T-cell (primary cell): Measurements from ENCODE around the gene CFAP141. TPM values are rescaled to one million over a fixed set of nuclear protein-coding genes. Genes with fewer than 3 reads are reported as not detected.
A peak's percentile ranks its signal among the peaks of the same experiment; 100 is the strongest.

ENCODE experiments used
- ATAC-seq, 4 experiments: fragments of 200-7000 bp in 3 of 4; fragments of 150-1000 bp in 1 of 4; cut with Tn5 transposase; replicated peaks in 1 of 4; 1 replicate in 3 of 4; 2 replicates in 1 of 4; pipeline ENCODE4 v1.10.0; 2021; ENCODE audit warnings: moderate library complexity in 3 of 4, mild to moderate bottlenecking in 2 of 4, moderate number of reproducible peaks in 1 of 4
- CTCF ChIA-PET, 2 donors: fragments of 300-600 bp; sonication (Branson Sonifier 250); formaldehyde crosslinking; loops; one replicate each; lab custom pipeline; 2022; ENCODE audit warnings: antibody characterized with exemption in 2 of 2; lab: Charles Lee
- POLR2A ChIA-PET, 2 donors: fragments of 300-600 bp; sonication (Branson Sonifier 250); formaldehyde crosslinking; loops; one replicate each; lab custom pipeline; 2022; ENCODE audit warnings: antibody characterized with exemption in 2 of 2; lab: Charles Lee
- DNase-seq, 35 experiments: peaks; one replicate each; pipeline versions ENCODE4 v3.0.0 to v3.0.0-alpha.2; 2013 to 2023
- H3K27ac ChIP-seq: one replicate; pipeline ENCODE4 v1.5.1; 2013; ENCODE audit warnings: low read length
- H3K27me3 ChIP-seq, 2 experiments: replicated peaks in 1 of 2; 1 replicate in 1 of 2; 2 replicates in 1 of 2; pipeline versions ENCODE4 v1.6.1 to v1.7.0; 2013; ENCODE audit warnings: low read length in 1 of 2, mixed read lengths in 1 of 2; ENCODE audit not compliant: control insufficient read depth in 2 of 2, insufficient read depth in 2 of 2; ENCODE audit errors: extremely low read depth in 1 of 2
- H3K36me3 ChIP-seq, 2 donors: 1 replicate in 1 of 2; 2 replicates in 1 of 2; pipeline versions ENCODE4 v1.6.1 to v1.7.0; 2013; ENCODE audit warnings: low read length in 1 of 2; ENCODE audit not compliant: control insufficient read depth in 2 of 2, insufficient read depth in 1 of 2; ENCODE audit errors: extremely low read depth in 1 of 2
- H3K4me1 ChIP-seq, 2 experiments: 1 replicate in 1 of 2; 2 replicates in 1 of 2; pipeline versions ENCODE4 v1.6.1 to v1.7.0; 2013; ENCODE audit warnings: low read length in 2 of 2, mixed read lengths in 1 of 2; ENCODE audit not compliant: insufficient read depth in 2 of 2, control insufficient read depth in 1 of 2; ENCODE audit errors: extremely low read depth in 1 of 2
- H3K4me3 ChIP-seq, 2 donors: 1 replicate in 1 of 2; 2 replicates in 1 of 2; pipeline versions ENCODE4 v1.5.1 to v1.7.0; 2013; ENCODE audit warnings: mild to moderate bottlenecking in 2 of 2, low read length in 1 of 2, moderate library complexity in 1 of 2; ENCODE audit not compliant: control insufficient read depth in 1 of 2; ENCODE audit errors: extremely low read depth in 1 of 2
- H3K9me3 ChIP-seq: 2 replicates; pipeline ENCODE4 v1.7.0; 2013
- H3K27ac Mint-ChIP-seq, 2 donors: one replicate each; pipeline ENCODE4 v1.8.0; 2020 to 2021; ENCODE audit warnings: mild to moderate bottlenecking in 2 of 2, mixed read lengths in 2 of 2
- H3K27me3 Mint-ChIP-seq, 2 donors: one replicate each; pipeline ENCODE4 v1.8.0; 2021 to 2022; ENCODE audit warnings: mixed read lengths in 2 of 2
- H3K36me3 Mint-ChIP-seq: one replicate; pipeline ENCODE4 v1.8.0; 2021; ENCODE audit warnings: mixed read lengths
- H3K4me1 Mint-ChIP-seq, 3 donors: one replicate each; pipeline ENCODE4 v1.8.0; 2020 to 2022; ENCODE audit warnings: mixed read lengths in 3 of 3, mild to moderate bottlenecking in 1 of 3
- H3K4me3 Mint-ChIP-seq, 3 donors: one replicate each; pipeline ENCODE4 v1.8.0; 2020 to 2022; ENCODE audit warnings: mild to moderate bottlenecking in 3 of 3, mixed read lengths in 3 of 3, moderate library complexity in 3 of 3
- H3K9me3 Mint-ChIP-seq, 3 donors: one replicate each; pipeline ENCODE4 v1.8.0; 2020 to 2022; ENCODE audit warnings: mixed read lengths in 3 of 3
- WGBS: methylation state at CpG from one replicate; pipeline ENCODE4 v1.1.5; 2013; ENCODE audit warnings: missing lambda C conversion rate; ENCODE audit not compliant: insufficient coverage; 5-methylcytosine and 5-hydroxymethylcytosine counted together
- total RNA-seq, 35 experiments: library from RNA in 6 of 35; stranded (reverse) in 6 of 35; fragments of 120-200 nt in 1 of 35; gene quantifications; one replicate each; pipeline versions ENCODE4 v1.2.1 to v1.2.4 and lab custom pipeline; 2013 to 2026

CFAP141 gene
- total RNA-seq, 5 donors from 2014 or later (not counting 1 experiment from before 2014, with no cell fraction given) = not detected

- H3K36me3 Mint-ChIP-seq = peaks cover 27% of the 10 kb centered on the region
- peak overlapping the region; percentile 97 to 99 for H3K27ac Mint-ChIP-seq
- ChIA-PET POLR2A (interaction anchor here (0.6 to 1.9 kb wide), 8 partner anchors 10 to 229 kb away, joined by 3 to 9 read pairs (median 4); partner anchors contain the start of gene RPS27 (in 1 of the 2)), CTCF (interaction anchor here in 1 of 2 donors (1.2 to 2.3 kb wide), 3 partner anchors 20 to 340 kb away, joined by 3 to 8 read pairs (median 8); no protein-coding TSS in a partner anchor)
- H3K27me3 ChIP-seq = no peaks in the 10 kb centered on the region
- no peaks in the 10 kb centered on the region for H3K9me3 ChIP-seq
- 13% methylated on average over 2 of the region's 5 CpGs for WGBS
- no peaks in the 10 kb centered on the region for H3K27me3 Mint-ChIP-seq
- no peaks in the 10 kb centered on the region for H3K9me3 Mint-ChIP-seq
- H3K36me3 ChIP-seq = peaks cover 6 to 25% of the 10 kb centered on the region in 2 donors
- peaks cover 35 to 36% of the 10 kb centered on the region in 2 experiments for H3K4me1 ChIP-seq
- DNase-seq = peak in 2 of 35 experiments; percentile 3 to 23
- peaks cover 62 to 67% (median 63%) of the 10 kb centered on the region in 3 donors for H3K4me1 Mint-ChIP-seq
- H3K27ac ChIP-seq = peak overlapping the region; percentile 96
- no peak for ATAC-seq
- H3K4me3 ChIP-seq = peak overlapping the region; percentile 96 to 100
- peak overlapping the region; percentile 88 to 99 (median 96) for H3K4me3 Mint-ChIP-seq
Observed at GRCh38 chr1:154219541-154219940, 13.4 kb upstream of the CFAP141 start.

GRCh38 chr1:154218545-154218944, 12.4 kb upstream of the CFAP141 start:
- CTCF ChIA-PET = interaction anchor here in 1 of 2 donors (0.6 to 2.3 kb wide), 4 partner anchors 20 to 125 kb away, joined by 3 to 8 read pairs (median 6); no protein-coding TSS in a partner anchor
- peaks cover 29% of the 10 kb centered on the region for H3K36me3 Mint-ChIP-seq
- H3K27ac Mint-ChIP-seq = peak overlapping the region; percentile 68 to 97
- Histone ChIP-seq H3K4me1 (peaks cover 29 to 36% of the 10 kb centered on the region in 2 experiments), H3K4me3 (no peak overlapping the region), H3K9me3 (no peaks in the 10 kb centered on the region), H3K27me3 (no peaks in the 10 kb centered on the region), H3K36me3 (peaks cover 6 to 35% of the 10 kb centered on the region in 2 donors), H3K27ac (no peak overlapping the region)
- no CpG with 5 or more reads among the region's 3 CpGs for WGBS
- DNase-seq (no peak), ATAC-seq (no peak)
- peaks cover 53 to 62% (median 57%) of the 10 kb centered on the region in 3 donors for H3K4me1 Mint-ChIP-seq
- POLR2A ChIA-PET = interaction anchor here (0.7 to 1.9 kb wide), 6 partner anchors 11 to 228 kb away, joined by 3 to 9 read pairs (median 4); partner anchors contain the start of gene RPS27 (in 1 of the 2)
- H3K9me3 Mint-ChIP-seq = no peaks in the 10 kb centered on the region
- peak overlapping the region; percentile 88 to 99 (median 96) for H3K4me3 Mint-ChIP-seq
- H3K27me3 Mint-ChIP-seq = no peaks in the 10 kb centered on the region

GRCh38 chr1:154213274-154213673, 7.1 kb upstream of the CFAP141 start:
- H3K4me3 ChIP-seq = no peak overlapping the region
- H3K36me3 ChIP-seq = peaks cover 9 to 72% of the 10 kb centered on the region in 2 donors
- no peak overlapping the region for H3K27ac ChIP-seq
- ATAC-seq = no peak
- Mint-ChIP-seq H3K36me3 (peaks cover 44% of the 10 kb centered on the region), H3K4me1 (peaks cover 18 to 28% (median 20%) of the 10 kb centered on the region in 3 donors), H3K9me3 (no peaks in the 10 kb centered on the region), H3K4me3 (no peak overlapping the region), H3K27me3 (no peaks in the 10 kb centered on the region), H3K27ac (no peak overlapping the region)
- H3K9me3 ChIP-seq = no peaks in the 10 kb centered on the region
- H3K4me1 ChIP-seq = peaks cover 5 to 10% of the 10 kb centered on the region in 2 experiments
- ChIA-PET POLR2A (no interaction called here), CTCF (interaction anchor here in 1 of 2 donors (0.5 kb wide), 1 partner anchor 8 kb away, joined by 10 read pairs; no protein-coding TSS in a partner anchor)
- no peaks in the 10 kb centered on the region for H3K27me3 ChIP-seq
- no peak for DNase-seq
- 60% methylated on average over 1 of the region's 1 CpG for WGBS

- Histone ChIP-seq H3K27ac (no peak overlapping the region), H3K4me1 (peaks cover 0 to 4% of the 10 kb centered on the region in 2 experiments), H3K36me3 (peaks cover 4 to 72% of the 10 kb centered on the region in 2 donors), H3K9me3 (no peaks in the 10 kb centered on the region), H3K4me3 (no peak overlapping the region), H3K27me3 (no peaks in the 10 kb centered on the region)
- H3K27ac Mint-ChIP-seq = peak overlapping the region; percentile 41 to 47
- H3K36me3 Mint-ChIP-seq = peaks cover 39% of the 10 kb centered on the region
- no peaks in the 10 kb centered on the region for H3K9me3 Mint-ChIP-seq
- WGBS = 100% methylated on average over 5 of the region's 10 CpGs
- no peak for ATAC-seq
- ChIA-PET CTCF (no interaction called here), POLR2A (no interaction called here)
- H3K4me3 Mint-ChIP-seq = no peak overlapping the region
- H3K27me3 Mint-ChIP-seq = no peaks in the 10 kb centered on the region
- DNase-seq = no peak
- peaks cover 7 to 19% (median 9%) of the 10 kb centered on the region in 3 donors for H3K4me1 Mint-ChIP-seq
Observed at GRCh38 chr1:154212083-154212482, 6.0 kb upstream of the CFAP141 start.

- Histone ChIP-seq H3K36me3 (peaks cover 3 to 71% of the 10 kb centered on the region in 2 donors), H3K4me3 (no peak overlapping the region), H3K9me3 (no peaks in the 10 kb centered on the region), H3K4me1 (no peaks in the 10 kb centered on the region), H3K27me3 (no peaks in the 10 kb centered on the region), H3K27ac (no peak overlapping the region)
- POLR2A ChIA-PET = interaction anchor here (0.7 to 1.6 kb wide), 2 partner anchors 10 to 190 kb away, joined by 3 read pairs; no protein-coding TSS in a partner anchor
- peaks cover 48% of the 10 kb centered on the region for H3K36me3 Mint-ChIP-seq
- H3K9me3 Mint-ChIP-seq = no peaks in the 10 kb centered on the region
- peak overlapping the region in 1 of 2 donors; percentile 61 for H3K27ac Mint-ChIP-seq
- no CpG with 5 or more reads among the region's 5 CpGs for WGBS
- no peak overlapping the region for H3K4me3 Mint-ChIP-seq
- CTCF ChIA-PET = interaction anchor here in 1 of 2 donors (0.7 kb wide), 1 partner anchor 74 kb away, joined by 5 read pairs; no protein-coding TSS in a partner anchor
- DNase-seq (no peak), ATAC-seq (no peak)
- no peaks in the 10 kb centered on the region for H3K27me3 Mint-ChIP-seq
- H3K4me1 Mint-ChIP-seq = peaks cover 0 to 14% (median 5%) of the 10 kb centered on the region in 3 donors
Observed at GRCh38 chr1:154208677-154209388, 2.7 kb upstream of the CFAP141 start.

- Mint-ChIP-seq H3K4me3 (no peak overlapping the region), H3K9me3 (no peaks in the 10 kb centered on the region), H3K36me3 (peaks cover 37% of the 10 kb centered on the region), H3K4me1 (peaks cover 0 to 8% (median 5%) of the 10 kb centered on the region in 3 donors), H3K27me3 (no peaks in the 10 kb centered on the region), H3K27ac (peak overlapping the region in 1 of 2 donors; percentile 62)
- POLR2A ChIA-PET = interaction anchor here in 1 of 2 donors (1.6 kb wide), 1 partner anchor 12 kb away, joined by 3 read pairs; no protein-coding TSS in a partner anchor
- H3K27me3 ChIP-seq = no peaks in the 10 kb centered on the region
- ATAC-seq = no peak
- no peak overlapping the region for H3K27ac ChIP-seq
- CTCF ChIA-PET = no interaction called here
- H3K36me3 ChIP-seq = peaks cover 3 to 56% of the 10 kb centered on the region in 2 donors
- no peak overlapping the region for H3K4me3 ChIP-seq
- 100% methylated on average over 5 of the region's 9 CpGs for WGBS
- no peaks in the 10 kb centered on the region for H3K9me3 ChIP-seq
- DNase-seq = no peak
- no peaks in the 10 kb centered on the region for H3K4me1 ChIP-seq
Observed at GRCh38 chr1:154207262-154207661, 1.1 kb upstream of the CFAP141 start.
